ENCODE data around the gene CISH.

Gene CISH

DNA sequence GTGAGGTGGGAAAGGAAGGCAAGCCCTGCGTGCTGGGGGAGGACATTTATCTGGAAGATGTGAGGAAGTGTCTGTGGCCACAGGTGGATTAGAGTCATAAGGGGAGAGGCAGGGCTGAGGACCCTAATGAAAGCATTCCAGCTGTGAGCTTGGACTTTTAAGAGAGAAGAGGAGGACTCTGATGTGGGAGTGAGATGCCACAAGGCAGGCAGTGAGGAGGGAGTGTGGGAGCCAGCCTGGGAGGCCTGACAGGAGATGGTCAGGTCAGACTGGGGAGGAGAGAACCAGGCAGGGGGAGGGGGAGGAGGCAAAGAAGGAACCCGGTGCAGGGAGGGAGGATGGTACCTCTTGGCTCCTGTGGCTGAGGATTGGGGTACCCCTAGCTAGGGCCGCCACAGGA is 26.4 kb upstream of the CISH start:
- no peak for DNase-seq (ENCODE audit: low read depth in 2 of 2, low spot score in 1 of 2)

DNA sequence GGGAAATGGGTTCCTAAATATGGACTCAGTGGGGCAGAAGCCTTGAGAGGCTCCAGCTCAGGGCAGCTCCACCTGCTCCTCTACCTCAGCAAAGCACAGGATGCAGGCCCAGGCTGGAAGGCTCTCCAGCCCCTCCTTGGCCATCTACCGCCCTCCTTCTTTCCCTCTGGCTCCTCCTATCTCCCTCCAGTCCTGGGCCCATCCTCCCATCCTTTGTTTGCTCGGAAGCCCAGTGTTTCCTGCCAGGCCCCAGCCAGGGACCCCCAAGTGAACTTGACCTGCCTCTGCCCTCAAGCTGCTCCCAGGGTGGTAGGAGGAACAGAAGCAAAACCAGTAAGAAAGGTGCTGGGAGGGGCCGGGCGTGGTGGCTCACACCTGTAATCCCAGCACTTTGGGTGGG is 25.4 kb upstream of the CISH start:
- DNase-seq (ENCODE audit: low read depth in 2 of 2, low spot score in 1 of 2) = no peak

DNA sequence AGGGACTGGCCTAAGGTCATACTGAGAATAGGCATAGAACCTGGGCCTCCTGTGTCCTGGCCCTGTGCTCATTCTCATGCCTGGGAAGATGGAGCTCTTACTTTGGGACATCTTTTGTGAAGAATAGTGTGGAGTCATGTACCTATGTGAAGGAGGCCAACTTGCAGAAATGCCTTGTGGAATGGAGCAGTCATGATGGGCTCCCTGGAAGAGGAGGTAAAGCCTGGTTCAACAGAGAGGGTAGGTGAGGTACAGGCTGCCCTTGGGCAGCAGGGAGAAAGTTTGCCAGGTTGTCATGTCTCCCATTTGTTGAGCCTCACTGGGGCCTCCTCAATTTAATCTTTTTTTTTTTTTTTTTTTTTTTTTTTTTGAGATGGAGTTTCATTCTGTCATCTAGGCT is 23.5 kb upstream of the CISH start:
- no peak for DNase-seq (ENCODE audit: low read depth in 2 of 2, low spot score in 1 of 2)

DNA sequence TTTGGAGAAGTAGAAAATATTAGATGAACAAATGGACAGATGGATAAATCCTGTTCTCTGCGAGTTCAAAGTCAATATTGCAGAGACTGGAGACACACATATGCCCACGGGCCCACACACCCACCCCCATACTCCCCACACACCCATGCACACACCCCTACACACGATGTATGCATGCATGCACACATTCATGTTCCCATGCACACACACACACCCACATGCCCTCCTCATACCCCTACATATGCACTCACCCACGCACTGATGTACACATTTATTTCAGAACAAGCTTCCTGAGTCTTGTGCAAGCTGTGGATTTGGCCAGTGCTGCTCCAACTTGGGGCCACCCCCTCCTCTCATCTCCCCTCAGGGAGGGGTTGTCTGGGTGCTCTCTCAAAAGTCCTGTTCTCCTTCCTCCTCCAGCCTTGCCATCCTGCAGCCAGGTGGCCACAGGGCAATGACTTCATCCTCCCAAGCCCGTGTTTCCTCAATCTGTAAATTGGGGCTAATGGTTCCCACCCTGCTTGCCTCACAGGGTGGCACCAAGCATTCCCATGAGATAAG is 21.7 kb upstream of the CISH start:
- DNase-seq (ENCODE audit: low read depth in 2 of 2, low spot score in 1 of 2) = no peak

DNA sequence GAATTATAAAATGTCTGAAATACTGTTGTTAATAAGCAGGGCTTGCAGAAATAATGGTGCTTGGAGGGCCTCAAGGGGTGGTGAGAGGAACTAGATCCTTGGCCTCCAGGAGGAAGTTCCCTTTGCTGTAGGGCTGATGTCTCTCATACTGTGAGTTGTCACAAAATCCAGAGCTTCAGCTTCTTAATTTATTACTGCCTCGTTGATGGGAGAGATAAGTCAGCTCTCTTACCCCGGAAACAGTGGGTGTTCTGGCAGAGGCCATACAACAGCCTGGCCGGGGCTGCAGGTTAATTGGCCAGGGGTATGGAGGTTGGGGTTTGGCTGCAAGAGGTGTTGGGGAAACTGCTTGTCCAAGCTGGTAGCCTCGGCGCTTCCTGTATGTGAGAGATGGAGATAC is 20.9 kb upstream of the CISH start:
- DNase-seq (ENCODE audit: low read depth in 2 of 2, low spot score in 1 of 2) = no peak

DNA sequence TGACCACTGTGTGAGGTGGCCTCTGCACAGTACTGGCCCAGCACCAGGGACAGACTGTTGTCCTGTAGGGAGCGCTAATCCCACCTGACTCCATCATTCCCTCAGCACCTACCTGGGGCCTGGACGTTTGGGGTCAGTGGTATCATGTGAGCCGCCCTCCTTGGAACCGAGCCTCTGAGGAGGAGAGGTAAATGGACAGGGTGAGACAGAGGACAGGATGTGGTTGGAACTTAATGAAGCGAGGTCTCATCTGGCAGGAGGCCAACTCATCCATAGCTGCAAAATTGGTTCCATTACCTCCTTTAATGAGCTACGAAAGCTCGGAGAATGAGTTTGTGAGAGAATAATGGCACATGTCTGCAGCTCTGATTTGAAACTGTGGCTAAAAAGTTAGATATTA is 19.3 kb upstream of the CISH start:
- DNase-seq (ENCODE audit: low read depth in 2 of 2, low spot score in 1 of 2) = no peak

DNA sequence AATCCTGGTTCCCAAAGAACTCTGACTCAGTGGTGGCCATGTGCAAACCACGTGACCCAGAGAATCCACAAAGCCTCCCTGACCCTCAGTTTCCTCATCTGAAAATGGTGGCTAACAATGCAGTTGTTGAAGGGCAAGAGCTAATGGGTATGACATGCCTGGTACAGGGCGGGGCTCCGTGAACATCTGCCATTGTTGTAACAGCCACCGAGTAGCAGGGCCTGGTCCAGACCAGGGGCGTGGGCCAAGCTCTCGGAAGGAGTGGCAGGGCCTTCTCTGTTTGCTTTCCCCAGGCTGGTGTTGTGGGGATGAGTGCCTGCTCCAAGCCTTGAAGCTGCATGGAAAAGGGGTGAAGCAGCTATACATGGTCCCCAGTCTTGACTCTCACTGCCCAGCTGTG is 18.8 kb upstream of the CISH start:
- DNase-seq (ENCODE audit: low read depth in 2 of 2, low spot score in 1 of 2) = no peak

DNA sequence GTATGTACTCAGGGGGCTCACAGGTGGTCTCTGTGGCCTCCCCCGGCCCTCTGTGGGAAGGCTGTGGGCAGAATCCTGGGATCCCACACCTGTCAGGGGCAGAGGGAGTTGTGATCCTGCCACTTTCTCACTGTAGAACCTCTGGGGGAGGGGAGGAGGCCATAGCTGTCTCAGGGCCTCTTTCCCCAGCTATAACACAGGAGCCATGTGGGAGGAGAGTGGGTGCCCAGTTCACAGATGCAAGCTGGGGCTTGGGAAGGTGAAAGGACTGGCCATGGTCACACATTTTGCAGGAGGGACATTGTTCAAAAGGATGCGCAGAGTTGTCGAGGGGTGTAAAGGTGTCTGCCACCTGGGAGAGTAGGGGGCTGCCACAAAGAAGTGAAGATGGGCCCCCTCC is 17.0 kb upstream of the CISH start:
- DNase-seq (ENCODE audit: low read depth in 2 of 2, low spot score in 1 of 2) = no peak

DNA sequence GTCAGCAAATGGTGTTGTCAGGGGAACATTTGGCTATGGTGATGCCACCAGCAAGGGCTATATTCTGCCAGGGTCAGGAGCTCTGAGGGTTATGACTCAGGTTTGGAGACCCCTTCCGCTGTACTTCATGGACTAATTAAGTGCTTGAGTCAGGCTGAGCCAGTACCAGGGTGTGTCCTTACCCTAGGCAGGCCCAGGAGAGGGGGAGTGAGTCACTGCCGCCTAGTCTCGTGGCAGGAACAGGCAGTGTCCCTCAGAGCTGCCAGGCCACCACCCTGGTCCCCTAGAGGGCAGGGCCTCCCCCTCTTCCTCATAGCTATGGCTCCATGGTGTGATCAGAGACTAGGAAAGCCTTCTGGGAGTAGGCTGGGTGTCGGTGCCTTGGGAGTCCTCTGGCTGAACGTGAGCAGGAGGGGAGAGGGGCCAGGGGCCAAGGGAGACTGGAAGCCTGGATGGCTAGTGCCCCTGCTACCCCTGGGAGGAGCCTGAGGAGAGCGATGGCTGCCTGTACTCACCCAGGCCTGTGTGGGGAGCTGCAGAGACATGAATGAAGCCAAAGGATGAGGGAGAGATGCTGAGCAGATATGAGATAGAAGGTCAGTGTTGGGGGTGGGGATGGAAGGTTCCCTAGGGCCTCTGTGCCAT is 16.0 kb upstream of the CISH start:
- no peak for DNase-seq (ENCODE audit: low read depth in 2 of 2, low spot score in 1 of 2)

DNA sequence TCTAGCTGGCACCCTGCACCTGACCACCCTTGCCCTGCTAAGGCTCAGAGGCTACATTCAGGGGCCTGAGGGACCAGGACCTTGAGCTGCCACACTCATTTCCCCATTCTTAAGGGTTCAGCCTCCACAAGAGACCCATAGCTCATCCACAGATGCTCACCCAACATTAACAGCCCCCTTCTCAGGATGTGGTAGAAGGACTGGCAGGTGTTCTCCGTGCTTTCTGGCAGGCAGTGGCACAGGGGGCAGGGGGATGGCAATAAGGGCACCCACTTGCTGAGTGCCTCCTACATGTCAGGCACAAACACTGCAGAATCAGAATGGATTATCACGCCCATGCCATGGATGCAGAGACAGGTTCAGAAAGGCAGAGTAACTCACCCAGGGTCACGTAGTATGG is 14.8 kb upstream of the CISH start:
- no peak for DNase-seq (ENCODE audit: low read depth in 2 of 2, low spot score in 1 of 2)

DNA sequence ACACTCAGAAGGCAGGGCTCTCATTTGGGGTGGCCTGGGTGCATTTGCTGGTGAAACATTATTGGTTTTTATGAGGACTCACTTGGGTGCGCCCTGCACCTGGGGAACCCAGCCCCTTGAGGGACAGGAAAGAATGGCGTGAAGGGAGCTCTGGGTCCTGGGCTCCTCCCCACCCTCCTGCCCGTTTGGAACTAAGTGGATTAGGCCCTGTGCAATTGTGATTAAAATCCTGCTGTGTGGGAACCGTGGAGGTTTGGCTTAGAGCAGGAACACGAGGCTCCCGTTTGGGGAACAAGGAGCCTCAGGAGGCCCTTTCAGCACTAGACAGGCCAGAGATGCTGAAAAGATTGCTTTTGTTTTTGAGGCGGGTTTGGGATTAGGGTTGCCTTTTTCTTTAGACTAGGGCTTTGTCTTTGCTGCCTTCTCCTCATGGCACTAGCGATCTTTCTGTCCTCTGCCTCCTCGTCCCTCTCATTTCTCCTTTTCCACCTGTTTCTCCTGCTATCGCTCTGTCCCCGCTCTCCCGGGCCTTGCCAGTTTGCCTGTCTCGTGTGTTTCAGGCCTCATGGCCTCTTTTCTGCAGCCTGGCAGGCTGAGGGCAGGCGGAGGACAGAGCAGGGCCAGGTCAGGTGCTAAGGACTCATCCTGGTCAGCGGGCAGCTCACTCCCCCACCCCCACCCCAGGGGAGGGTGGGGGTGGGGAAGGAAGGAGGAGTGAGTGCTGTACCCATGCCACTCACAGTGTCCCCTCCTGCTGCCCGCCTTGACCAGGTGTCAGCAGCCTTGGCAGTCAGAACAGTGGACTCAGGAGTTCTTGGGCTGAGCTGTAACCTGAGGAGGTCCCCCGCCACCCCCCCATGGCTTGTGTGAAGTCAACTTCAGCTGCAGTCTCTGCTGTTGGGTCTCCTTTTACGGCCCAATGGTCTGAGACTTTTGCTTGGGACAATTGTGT is 13.9 kb upstream of the CISH start:
- DNase-seq (ENCODE audit: low read depth in 2 of 2, low spot score in 1 of 2) = no peak

DNA sequence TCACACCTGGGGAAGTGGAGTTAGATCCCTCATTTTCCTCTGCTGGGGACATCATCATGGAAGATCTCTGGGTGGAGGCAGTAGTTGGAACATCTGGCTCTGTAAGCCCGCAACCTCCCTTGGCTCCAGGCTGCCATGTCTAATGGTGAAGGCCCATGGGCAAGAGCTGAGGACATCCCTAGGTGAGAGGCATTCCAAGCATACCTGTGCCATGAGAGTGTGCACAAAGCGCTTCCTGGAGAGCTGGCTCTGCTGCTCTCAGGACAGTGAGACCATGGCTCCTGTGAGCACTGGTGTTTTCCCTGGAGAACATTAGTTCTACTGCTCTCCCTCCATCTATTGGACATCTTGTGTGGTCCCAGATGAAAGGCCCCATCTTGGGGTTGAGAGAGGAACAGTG is 13.1 kb upstream of the CISH start:
- no peak for DNase-seq (ENCODE audit: low read depth in 2 of 2, low spot score in 1 of 2)

DNA sequence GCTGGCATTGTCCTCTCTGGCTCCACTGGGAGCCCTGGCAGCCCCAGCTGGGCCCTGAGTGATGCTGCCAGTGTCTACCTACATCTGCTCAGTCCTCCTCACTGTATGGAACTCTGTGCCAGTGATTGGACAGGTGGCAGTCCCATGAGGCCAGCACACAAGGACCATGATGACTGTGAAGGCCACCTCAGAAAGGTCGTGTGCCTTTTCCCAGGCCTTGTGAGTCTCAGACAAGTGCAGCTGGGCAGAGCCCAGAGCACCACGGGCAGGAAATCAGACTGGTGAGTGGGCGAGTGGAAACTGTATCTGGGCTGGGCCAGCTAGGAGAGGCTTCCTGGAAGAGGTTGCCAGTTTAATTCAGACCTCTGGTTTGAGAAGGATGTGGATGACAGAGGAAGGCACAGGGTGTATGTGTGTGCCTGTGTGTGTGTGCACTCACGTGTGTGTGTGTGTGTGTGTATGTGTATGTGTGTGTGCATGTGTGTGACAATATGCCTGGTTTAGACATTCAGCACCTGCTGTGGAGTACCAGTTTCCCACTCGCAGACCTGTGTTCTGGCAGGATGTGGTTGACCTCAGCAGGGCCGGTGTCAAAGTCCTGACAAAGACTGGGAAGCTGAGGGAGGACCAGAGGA is 12.4 kb upstream of the CISH start:
- DNase-seq (ENCODE audit: low read depth in 2 of 2, low spot score in 1 of 2) = no peak

DNA sequence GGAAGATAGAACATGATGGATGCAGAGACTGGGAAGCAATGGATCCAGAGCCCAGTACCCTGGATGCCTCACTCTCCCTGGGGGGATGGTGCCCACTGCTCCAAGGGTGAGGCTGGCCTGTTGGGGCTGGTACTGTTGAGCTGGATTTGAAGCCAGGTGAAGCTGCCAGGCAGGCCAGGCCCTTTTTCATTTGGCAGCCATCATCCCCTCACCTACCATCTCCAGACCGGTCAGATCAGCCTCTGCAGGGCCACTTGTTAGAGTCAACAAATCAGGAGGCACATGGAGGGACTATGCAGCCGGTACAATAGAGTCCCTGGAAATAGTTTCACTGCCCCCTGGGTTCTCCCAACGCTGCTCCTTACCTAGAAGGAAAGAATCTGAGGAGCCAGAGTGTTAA is 11.3 kb upstream of the CISH start:
- DNase-seq (ENCODE audit: low read depth in 2 of 2, low spot score in 1 of 2) = no peak

DNA sequence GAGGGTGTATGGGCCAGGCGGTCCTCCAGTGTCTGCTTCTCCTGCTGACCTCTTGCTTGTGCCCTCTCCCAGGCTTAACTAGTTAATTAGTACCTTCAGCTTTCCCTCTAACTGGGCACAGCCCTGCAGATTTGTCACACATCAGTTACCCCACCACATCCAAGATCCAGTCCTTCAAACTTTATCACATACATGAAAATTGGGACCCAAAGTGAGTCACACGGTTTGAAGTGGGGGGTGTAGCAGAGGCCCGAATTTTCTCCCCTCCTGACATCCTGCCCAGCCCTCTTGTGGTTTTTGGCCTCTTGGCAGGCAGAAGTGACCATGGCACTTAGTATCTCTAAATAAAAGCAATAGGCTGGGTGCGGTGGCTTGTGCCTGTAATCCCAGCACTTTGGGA is 9.2 kb upstream of the CISH start:
- DNase-seq (ENCODE audit: low read depth in 2 of 2, low spot score in 1 of 2) = no peak

DNA sequence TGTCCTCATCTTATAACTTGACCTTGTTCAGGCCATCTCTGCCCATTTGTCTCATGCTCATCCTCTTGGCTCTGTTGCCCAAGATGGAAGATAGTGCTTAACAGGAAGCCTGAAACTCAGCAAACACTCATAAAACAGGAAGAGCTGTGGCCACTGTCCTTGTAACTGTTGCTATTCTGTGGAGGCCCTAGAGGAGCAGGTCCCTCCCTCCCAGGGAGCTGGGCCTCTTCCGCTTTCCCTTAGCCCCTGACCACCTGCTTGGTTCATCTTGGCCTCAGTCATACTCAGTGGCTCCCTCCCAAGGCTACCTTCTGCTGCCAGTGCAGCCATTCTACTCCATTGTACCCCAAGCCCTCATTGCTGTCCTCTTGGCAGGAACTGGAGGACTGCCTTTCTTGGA is 8.8 kb upstream of the CISH start:
- DNase-seq (ENCODE audit: low read depth in 2 of 2, low spot score in 1 of 2) = no peak

DNA sequence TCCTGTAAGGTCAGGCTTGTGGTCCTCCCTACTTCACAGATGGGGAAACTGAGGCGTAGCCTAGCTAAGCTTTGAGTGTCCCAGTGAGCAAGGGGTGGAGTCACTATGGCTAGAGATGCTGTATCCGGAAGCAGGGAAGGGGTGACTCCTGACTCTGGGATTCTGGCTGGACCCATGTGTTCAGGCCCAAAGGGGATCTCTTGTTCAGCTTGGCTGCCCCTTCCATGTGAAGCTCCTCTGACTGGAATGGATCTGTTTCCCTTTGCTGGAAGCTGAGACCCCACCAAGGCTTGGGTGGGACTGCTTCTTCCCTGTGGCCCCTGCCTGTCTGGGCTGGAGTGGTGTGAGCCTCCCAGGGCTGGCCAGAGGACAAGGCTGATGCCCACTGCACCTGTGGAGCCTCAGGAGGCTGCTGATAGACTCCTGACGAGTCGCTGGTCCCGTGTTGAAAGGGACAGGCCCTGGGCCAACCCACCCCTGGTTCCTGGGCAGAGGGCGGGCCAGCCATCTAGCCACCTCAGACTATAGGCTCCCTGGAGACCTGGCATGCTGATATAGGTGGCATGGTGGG is 6.4 kb upstream of the CISH start:
- DNase-seq (ENCODE audit: low read depth in 2 of 2, low spot score in 1 of 2) = no peak

DNA sequence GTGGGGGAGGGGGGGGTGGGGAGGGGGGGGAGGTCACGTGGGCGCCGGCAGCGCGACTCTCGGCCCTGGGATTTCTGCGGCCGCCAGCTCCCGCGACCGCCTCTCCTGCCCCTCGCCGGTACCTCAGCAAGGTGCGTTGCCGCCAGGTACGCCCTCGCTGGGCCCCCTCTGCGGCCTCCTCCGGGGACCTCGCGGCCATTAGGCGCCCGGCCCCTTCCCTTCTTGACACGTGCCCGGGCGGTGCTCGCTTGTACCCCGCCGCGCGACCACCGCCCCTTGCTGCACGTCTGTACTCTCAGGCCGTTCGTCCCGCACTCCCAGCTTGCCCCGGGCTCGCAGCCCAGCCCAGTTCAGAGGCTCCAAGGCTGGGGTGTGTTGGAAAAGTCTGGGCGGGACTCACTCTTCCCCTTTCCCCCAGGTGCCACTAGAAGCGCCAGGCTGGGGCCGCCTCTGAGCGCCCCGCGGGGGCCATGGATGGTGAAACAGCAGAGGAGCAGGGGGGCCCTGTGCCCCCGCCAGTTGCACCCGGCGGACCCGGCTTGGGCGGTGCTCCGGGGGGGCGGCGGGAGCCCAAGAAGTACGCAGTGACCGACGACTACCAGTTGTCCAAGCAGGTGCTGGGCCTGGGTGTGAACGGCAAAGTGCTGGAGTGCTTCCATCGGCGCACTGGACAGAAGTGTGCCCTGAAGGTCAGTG is 5.7 kb upstream of the CISH start, which contains the start of gene MAPKAPK3:
TSS of gene MAPKAPK3 (plus strand) at position 56 of the 696 bp plus-strand sequence. CDS start at position 471, 415 bp downstream.
- DNase-seq (ENCODE audit: low read depth in 2 of 2, low spot score in 1 of 2) = no peak

DNA sequence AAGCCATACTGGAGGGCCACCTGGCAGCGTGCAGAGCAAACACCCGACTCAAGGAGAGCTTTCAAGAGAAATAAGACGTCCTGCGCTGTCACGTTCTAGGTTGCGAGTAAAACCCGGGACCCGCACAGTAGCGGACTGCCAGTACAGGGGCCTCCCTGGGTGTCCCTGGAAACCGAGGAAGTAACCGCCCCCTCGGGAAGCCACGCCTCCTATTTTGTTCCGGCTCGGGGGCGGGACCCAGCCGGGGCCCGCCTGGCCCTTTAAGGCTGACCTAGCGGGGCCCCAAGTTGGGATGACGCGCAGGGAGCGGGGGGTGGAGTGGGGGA is 5.2 kb upstream of the CISH start:
- peak; percentile 88 to 92 for DNase-seq (ENCODE audit: low read depth in 2 of 2, low spot score in 1 of 2)

DNA sequence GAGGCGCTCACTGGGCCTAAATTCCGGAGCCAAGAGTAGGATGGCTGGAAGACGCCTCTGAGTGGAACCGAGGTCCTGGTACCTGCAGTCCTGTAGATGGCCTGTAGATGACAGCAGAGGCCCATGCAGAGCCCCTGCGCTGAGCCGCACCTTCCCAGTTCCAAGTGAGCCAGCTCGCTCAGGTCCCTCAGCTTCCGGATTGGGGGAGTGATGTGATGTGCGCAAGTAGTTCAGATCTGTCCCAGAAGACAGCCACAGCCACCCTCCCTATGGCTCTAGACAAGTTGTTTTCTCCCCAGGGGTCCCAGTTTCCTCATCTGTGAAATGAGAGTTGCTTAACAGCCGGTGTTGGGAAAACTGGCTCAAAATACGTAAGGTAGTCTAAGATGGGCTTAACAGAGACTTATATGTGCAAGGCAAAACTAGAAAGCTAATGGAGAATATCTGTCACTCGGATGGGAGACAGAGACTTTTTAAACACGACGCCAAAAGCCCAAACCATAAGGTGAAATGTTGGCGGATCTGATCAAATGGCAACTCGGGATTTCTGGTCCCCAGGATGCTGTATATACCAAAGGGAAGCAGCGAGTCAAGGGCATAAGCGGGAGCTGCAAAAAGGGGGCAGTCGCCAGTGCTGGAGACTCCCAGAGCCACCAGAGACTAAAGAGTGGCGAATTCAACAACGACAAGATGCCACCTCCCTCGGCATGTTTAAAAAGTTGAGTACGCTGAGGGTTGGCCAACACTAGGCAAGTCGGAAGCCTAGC is 4.6 kb upstream of the CISH start:
- DNase-seq (ENCODE audit: low read depth in 2 of 2, low spot score in 1 of 2) = peak; percentile 58 to 71
